Spleen (tissue), 7 donors: ENCODE measurements around the gene AQR.

Experiments
- CTCF ChIP-seq, 11 experiments: fragments of 200-600 bp in 7 of 11; fragments of 450-650 bp in 4 of 11; sonication (generic) in 4 of 11; IDR thresholded peaks in 8 of 11; conservative IDR thresholded peaks in 3 of 11; 1 replicate in 7 of 11; 2 replicates in 4 of 11; pipeline versions ENCODE4 v1.4.0 to v1.8.0; 2016 to 2021; ENCODE audit warnings: antibody characterized with exemption in 11 of 11, inconsistent platforms in 4 of 11, mild to moderate bottlenecking in 1 of 11
- POLR2A ChIP-seq, 3 donors: fragments of 450-650 bp; IDR thresholded peaks; one replicate each; pipeline ENCODE4 v1.5.1; 2017; ENCODE audit warnings: antibody characterized with exemption in 3 of 3, mild to moderate bottlenecking in 1 of 3
- donor health status: DM: no; HTN: no; CAD: no; lungs with moderate emphysema.
- donor health status: DM: no; HTN: no; CAD: no.
- donor health status: DM: no; HTN: no; CAD: no.

DNA sequence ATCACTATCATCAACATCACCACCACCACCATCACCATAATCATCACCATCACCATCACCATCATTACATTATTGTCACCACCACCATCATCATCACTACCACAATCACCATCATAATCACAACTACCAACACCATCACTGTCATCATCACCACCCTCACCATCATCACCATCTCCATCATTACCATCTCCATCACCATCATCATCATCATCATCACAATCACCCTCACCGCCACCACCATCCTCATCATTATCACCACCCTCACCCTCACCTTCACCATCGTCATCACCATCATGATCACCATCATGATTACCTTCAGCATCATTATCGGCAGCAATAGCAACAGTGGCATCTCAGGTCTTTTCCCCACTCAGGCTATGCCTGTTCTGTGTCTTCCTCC is 131.3 kb downstream of the AQR start:
- TF ChIP-seq CTCF (IDR thresholded peaks at IDR 0.05 in 8 of 11, conservative IDR thresholded peaks at IDR 0.05 in 3 of 11) (no peak), POLR2A (IDR thresholded peaks at IDR 0.05) (no peak)
